KOPT-K1 (cell line): ENCODE data around the gene EME1.
"Not testable (repeated sequence)": the region's sequence is repeated elsewhere in the genome, so short reads cannot be mapped to it uniquely, and the experiment has no call there.

Experiments
- H3K27ac ChIP-seq: fragments of 200-600 bp; sonication (generic); 2 replicates; pipeline ENCODE4 v1.5.1; 2016; ENCODE audit warnings: antibody characterized with exemption, mild to moderate bottlenecking, low read depth, low read length; ENCODE audit not compliant: poor library complexity, severe bottlenecking
- H3K36me3 ChIP-seq: fragments of 200-600 bp; sonication (generic); 2 replicates; pipeline ENCODE4 v1.5.1; 2017; ENCODE audit warnings: antibody characterized with exemption, mild to moderate bottlenecking, low read length, moderate library complexity; ENCODE audit not compliant: insufficient read depth
- H3K9me3 ChIP-seq: fragments of 200-600 bp; sonication (generic); 2 replicates; pipeline ENCODE4 v1.5.1; 2017; ENCODE audit warnings: antibody characterized with exemption, low read length, mild to moderate bottlenecking; ENCODE audit not compliant: insufficient read depth, poor library complexity, severe bottlenecking

The EME1 gene

DNA sequence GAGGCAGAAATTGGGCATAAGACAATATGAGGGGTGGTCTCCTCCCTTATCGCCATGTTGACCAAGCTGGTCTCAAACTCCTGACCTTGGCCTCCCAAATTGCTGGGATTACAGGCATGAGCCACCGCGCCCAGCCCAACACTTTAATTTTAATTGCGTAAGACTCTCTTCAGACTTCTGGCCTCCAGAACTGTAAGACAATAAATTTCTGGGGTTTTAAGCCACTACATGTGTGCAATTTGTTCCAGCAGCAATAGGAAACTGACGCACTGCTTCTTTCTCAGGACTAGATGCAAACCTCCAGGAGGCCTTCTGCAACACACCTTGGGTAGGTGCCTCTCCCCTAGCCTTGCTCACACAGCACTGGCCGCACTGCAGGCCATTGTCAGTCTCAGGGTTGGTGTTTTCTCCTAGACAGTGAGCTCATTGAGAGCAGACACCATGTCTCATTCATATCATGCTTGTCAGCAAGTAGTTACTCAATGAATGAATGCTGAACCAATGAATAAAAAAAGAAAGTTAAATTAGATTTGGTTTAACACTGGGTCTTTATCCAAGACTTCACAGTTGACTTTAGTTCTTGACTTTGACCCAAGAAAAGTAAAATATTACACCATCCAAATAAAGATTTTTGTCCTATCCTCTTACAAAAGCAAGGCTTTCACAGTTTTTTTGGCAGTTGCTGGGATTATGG is 47.5 kb downstream of the EME1 start:
- Histone ChIP-seq H3K36me3 (no peaks in the 10 kb centered on the region), H3K9me3 (peaks cover 7% of the 10 kb centered on the region), H3K27ac (peak overlapping the region; percentile 74)

DNA sequence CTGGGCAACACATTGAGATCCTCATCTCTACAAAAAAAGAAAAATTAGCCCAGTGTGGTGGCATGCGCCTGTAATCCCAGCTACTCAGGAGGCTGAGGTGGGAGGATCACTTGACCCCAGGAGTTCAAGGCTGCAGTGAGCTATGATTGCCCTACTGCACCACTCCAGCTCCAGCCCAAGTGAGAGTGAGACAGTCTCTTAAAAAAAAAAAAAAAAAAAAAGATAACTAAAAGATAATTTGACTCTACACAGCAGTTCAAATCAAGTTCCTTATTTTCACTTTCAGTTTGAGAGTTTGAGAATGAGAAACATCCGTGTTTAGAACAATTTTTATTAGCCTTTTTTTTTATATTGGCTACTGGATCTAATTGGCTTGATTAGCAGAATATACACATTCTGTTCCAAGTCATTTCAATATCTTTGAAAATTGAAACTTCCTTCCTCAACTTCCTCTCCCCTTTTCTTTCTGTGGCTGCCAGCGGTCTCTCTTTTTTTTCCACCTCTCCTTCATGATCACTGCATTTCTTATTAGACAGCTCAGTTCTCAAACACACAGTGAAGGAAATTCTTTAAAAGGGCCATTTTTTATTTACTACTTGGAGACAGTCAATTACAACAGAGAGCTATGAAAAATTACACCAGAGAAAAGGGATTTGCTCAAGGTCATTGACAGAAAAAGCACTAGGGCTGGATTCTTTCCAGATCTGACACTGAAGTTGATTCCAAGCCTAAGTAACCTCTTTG is 48.5 kb downstream of the EME1 start:
- no peaks in the 10 kb centered on the region for H3K36me3 ChIP-seq
- peak overlapping the region; percentile 74 for H3K27ac ChIP-seq
- H3K9me3 ChIP-seq: peaks cover 7% of the 10 kb centered on the region

DNA sequence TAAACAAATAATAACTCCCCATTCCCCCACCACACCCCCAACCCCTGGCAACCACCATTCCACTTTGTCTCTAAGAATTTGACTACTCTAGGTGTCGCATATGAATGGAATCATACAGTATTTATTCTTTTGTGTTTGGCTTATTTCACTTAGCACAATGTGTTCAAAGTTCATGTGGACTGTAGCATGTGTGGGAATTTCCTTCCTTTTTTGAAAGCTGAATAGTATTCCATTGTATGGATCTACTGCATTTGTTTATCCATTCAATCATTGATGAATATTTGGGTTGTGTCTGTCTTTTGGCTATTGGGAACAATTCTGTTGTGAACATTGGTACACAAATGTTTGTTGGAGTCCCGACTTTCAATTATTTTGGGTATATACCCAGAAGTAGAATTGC is 49.7 kb downstream of the EME1 start:
- H3K9me3 ChIP-seq: peaks cover 7% of the 10 kb centered on the region
- H3K36me3 ChIP-seq: no peaks in the 10 kb centered on the region
- H3K27ac ChIP-seq: no peak overlapping the region

DNA sequence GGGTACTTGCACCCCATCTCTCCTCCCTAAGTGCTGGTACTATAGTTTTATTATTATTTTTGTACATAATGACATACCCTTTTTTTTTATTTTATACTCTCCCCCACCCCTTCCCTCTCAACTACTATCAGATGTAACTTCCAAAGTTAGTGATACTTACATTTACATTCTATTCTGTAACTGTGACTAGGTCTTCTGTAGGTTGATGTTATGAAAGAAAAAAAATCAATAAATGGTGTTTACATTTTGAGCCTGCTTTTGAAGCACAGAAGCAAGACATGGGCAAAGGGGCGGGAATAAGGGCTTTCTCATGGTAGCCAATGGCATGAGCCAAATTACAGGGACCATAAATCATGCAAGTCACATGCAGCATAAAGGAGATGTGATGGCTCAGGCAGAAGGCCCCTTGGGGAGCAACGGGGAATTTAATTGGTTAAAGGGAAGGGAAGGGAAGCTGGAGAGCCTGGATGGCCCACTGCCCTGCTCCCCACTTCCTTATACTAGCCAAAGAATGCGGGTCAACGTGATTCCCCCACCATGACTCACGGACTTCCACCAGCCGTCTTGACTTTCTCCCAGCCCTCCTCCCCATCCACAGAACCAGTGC is 50.6 kb downstream of the EME1 start:
- no peaks in the 10 kb centered on the region for H3K36me3 ChIP-seq
- H3K27ac ChIP-seq: no peak overlapping the region
- peaks cover 7% of the 10 kb centered on the region for H3K9me3 ChIP-seq

DNA sequence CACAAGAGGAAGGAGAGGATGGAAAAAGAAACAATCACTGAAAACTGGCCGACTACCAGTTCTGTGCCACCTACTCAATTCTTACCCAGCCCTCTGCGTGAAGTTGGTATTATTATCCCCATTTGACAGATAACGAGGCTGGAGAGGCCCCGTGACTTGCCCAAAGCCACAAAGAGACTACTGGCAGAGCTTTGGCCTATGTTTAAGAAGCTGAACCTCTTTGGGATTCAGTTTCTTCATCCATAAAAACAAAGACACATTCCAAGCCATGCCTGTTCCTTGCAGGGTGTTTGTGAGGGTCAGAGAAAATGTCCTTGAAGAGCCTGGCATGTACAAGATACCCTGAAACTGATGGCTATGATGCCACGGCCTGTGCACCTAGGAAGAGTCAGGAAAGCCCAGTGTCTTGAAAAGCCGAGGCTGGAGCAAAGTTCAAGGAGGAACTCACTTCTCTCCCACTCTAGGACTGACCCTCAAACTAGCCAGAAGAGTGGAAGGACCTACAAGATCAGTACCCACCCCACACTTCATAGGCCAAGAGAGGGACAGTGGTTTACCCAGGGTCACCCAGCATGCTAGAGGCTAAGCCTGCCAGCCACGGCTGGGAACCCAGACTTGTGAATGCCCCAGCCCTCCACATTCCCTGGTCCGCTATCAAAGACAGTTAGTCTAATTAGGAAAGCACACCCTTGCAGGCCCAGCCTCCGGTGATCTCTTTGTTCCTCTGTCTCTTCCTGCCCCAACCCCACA is 51.4 kb downstream of the EME1 start:
- no peaks in the 10 kb centered on the region for H3K36me3 ChIP-seq
- H3K27ac ChIP-seq: peak overlapping the region; percentile 77

DNA sequence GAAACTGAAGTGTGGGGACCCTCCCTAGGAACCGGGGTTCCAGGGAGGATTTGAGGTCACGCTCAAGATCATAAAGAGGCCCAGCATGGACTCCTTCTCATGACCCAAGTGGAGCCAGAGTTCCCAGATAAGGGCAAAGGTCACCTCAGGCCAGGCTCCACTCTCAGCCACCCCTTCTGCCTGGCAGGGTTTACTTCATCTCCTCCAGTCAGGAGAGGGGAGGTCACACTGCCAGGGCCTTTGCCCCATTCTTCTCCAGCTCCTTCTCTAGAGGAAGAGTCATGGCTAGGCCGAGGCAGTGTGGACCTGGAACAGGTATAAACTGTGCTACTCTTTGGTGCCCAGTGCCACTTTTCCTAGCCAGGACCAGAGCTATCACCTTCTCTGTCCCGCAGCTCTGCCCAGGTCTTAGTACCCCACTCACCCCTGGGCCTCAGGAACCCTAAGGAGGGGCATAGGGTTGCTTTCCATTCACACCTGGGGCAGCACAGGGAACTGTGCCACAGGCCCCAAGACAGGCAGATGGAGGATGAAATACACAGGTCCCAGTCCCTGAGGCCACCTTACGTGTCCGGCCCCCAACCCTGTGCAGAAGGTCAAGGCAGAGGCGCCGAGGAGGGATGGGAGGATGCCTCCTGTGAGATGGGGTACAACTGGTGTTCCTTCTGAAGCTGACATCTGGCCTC is 52.1 kb downstream of the EME1 start:
- Histone ChIP-seq H3K27ac (peak overlapping the region; percentile 77), H3K36me3 (no peaks in the 10 kb centered on the region), H3K9me3 (no peaks in the 10 kb centered on the region)

More for the DNA sequence above, 51.4 kb downstream of the EME1 start:
- no peaks in the 10 kb centered on the region for H3K9me3 ChIP-seq

DNA sequence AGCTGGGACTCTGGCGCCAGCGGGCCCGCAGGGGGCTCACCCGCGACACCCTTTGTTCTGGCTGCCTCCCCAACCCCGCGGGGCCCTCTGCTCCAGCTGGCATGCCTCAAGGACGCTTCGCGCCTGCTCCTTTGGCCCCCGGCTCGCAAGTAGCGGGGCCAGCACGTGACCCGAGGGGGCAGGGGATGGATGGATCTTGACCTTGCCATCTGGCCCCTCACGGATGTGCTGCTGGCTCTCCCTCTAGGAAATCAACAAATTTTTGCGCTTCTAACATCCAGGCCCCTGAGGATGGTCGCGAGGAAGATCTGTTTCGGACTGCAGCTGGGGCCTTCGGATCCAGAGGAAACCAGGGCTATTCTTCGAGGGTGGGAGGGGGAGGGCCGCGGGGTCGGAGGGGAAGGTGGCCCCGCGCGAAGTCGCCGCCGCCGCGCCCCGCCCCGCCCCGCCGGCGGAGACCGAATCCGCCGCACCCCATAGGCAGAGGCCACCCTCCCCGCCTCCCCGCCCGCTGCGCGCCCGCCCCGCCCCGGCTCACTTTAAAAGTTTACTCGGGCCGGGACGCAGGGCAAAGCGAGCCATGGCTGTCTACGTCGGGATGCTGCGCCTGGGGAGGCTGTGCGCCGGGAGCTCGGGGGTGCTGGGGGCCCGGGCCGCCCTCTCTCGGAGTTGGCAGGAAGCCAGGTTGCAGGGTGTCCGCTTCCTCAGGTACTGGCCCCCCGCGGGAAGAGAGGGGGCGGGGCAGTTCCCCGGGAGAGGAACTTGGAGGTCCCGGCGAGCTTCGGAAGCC is 52.8 kb downstream of the EME1 start, which contains the start of gene ACSF2:
TSS of gene ACSF2 (plus strand) at position 537 of the 790 bp plus-strand sequence. CDS start at position 581, 44 bp downstream.
- Histone ChIP-seq H3K27ac (peak within 1 kb of the TSS; percentile 77), H3K9me3 (no peaks in the 10 kb centered on the region), H3K36me3 (no peaks in the 10 kb centered on the region)

DNA sequence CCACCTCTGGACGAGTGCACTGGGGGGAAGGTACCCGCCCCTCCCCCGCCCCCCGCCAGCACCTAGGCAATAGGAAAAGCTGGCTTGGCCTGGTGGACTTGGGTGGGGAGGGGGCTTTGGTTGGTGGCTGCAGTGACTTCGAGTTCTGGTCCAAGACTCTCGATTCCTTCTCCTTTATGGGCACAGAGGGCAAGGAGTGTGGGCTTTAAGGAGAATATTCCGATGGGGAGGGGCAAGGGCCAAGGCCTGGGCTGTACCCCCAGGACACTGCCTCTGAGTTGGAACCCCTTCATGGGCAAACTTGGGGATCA is 53.4 kb downstream of the EME1 start:
- H3K36me3 ChIP-seq: no peaks in the 10 kb centered on the region
- H3K27ac ChIP-seq: peak overlapping the region; percentile 77
- H3K9me3 ChIP-seq: no peaks in the 10 kb centered on the region

DNA sequence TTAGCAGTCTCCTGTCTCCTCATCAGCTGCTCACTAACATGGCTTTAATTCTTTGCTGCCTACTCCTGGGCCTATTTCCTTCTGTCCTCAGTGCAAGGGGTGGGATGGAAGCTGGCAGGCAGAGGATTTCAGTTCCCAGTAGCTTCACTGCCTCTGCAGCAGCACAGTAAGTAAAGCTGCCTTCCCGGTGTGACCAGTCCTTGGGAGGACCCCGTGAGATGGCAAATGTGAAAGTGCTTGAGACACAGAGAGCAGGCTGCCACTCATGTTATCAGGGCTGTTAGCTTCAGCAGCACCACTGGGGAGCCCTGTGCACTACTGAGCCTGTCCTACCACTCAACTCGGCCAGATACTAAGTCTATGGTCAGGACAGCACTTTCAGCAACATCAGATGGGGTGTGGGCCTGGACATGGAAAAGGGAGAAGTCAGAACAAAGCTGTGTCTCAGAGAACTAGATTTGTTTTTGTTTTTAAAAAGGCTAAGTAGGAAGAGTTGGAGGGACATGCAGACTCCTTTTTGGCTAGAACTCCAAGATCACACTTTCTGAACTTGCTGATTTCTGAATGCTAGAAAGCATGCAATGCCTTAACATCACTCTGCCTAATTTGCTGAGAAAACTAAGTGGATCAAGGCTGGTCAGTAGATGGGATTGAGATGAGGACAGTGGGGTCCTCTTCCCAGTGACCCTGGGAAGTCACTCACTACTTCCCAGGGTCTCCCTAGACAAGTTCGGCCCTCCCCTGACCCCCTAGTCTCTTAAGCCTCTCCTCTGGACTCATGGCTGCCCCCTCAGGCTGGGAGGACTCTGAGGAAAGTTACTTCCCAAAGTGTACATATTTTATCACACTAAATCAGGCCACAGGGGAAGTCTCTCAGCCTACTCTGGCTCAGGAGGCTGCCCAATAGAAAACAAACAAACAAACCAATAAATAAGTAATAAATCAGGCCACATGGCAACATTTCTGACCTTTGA is 54.1 kb downstream of the EME1 start:
- no peaks in the 10 kb centered on the region for H3K36me3 ChIP-seq
- no peaks in the 10 kb centered on the region for H3K9me3 ChIP-seq
- peak overlapping the region; percentile 77 for H3K27ac ChIP-seq

DNA sequence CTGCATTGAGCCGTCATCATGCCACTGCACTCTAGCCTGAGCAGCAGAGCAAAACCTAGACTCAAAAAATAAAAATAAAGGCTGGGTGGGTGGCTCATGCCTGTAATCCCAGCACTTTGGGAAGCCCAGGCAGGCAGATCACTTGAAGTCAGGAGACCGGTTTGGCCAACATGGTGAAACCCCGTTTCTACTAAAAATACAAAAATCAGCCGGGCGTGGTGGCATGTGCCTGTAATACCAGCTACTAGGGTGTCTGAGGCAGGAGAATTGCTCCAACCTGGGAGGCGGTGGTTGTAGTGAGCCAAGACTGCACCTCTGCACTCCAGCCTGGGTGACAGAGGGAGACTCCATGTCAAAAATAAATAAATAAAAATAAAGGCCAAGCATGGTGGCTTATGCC is 55.1 kb downstream of the EME1 start:
- H3K27ac ChIP-seq, H3K9me3 ChIP-seq, H3K36me3 ChIP-seq: not testable (repeated sequence)

DNA sequence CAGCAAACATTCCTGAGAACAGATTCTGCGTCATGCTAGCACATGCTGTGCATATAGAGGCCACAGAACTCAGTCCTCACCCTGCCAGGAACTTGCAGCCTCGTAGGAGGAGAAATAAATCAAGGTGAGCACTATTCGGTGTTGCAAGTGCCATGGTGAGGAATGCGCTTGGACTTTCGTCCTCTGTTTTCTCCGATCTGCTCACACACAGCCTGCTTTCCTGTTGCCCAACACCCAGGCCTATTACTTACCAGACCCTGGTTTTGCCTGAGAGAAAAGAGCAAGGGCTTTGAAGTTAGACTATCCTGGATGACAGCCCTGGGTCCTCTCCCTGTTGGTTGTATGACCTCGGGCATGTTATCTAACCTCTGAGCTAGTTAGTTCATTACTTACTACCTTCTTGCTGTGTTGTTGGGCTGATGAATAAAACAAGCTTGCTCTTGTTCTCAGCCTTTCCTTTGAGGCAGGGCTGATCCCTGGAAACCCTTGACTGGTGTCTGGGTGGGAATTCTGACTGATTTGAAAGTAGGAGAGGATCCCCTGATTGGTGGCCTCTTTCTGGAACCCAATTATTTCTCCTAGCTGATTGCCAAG is 55.9 kb downstream of the EME1 start:
- Histone ChIP-seq H3K9me3 (no peaks in the 10 kb centered on the region), H3K36me3 (no peaks in the 10 kb centered on the region), H3K27ac (no peak overlapping the region)

DNA sequence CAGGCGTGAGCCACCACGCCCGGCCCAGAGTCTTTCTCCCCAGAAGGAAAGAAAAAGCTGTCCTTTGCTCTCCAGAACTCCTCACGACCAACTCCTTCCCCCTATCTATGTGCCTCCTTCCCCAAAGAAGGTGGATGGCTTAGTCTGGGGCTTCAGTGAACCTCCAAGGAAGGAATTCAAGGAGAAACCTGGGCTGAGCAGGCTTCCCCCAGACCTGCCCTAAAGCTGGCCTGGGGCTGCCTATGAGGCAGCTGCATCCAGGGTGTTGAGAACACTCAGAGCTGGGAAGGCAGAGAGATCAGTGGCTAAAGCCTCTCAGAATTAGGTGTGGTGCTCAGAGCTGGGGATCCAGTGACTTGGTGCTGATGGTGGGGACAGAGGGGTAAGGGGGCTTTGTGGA is 56.8 kb downstream of the EME1 start:
- H3K27ac ChIP-seq: no peak overlapping the region
- H3K36me3 ChIP-seq: no peaks in the 10 kb centered on the region
- no peaks in the 10 kb centered on the region for H3K9me3 ChIP-seq
